GM12878 (cell line): ENCODE results near the gene MRPL2. TPM values are rescaled to one million over a fixed set of nuclear protein-coding genes. Genes with fewer than 3 reads are reported as not detected.

Experiments used
- CEBPB ChIP-seq, 2 experiments: fragments of 150-350 bp in 1 of 2; IDR thresholded peaks; 2 replicates each; pipeline ENCODE4 v1.6.1; 2012 to 2014; ENCODE audit warnings: low read depth in 2 of 2, low read length in 2 of 2, borderline replicate concordance in 1 of 2, inconsistent platforms in 1 of 2
- CEBPZ ChIP-seq: fragments of 150-350 bp; IDR thresholded peaks from 2 replicates; pipeline ENCODE4 v1.6.1; 2016; ENCODE audit warnings: low read depth, low read length
- CTCF ChIP-seq, 3 experiments: IDR thresholded peaks in 2 of 3; conservative IDR thresholded peaks in 1 of 3; 2 replicates each; pipeline ENCODE4 v1.5.1; 2011; ENCODE audit warnings: low read depth in 3 of 3, low read length in 3 of 3, mild to moderate bottlenecking in 3 of 3, control low read depth in 2 of 3, moderate library complexity in 2 of 3, inconsistent platforms in 1 of 3, mixed read lengths in 1 of 3; ENCODE audit not compliant: control insufficient read depth in 2 of 3, insufficient read depth in 1 of 3; ENCODE audit errors: extremely low read depth in 1 of 3
- E2F4 ChIP-seq: IDR thresholded peaks from 2 replicates; pipeline ENCODE4 v1.6.1; 2012; ENCODE audit warnings: low read depth, low read length, improper control_type of control experiment
- FOS ChIP-seq: IDR thresholded peaks from 3 replicates; pipeline ENCODE4 v1.6.1; 2011; ENCODE audit warnings: borderline replicate concordance; ENCODE audit not compliant: insufficient read length; ENCODE audit errors: extremely low read depth
- HDAC2 ChIP-seq: fragments of 200-600 bp; sonication (generic); IDR thresholded peaks from 2 replicates; pipeline ENCODE4 v1.6.1; 2017
- IRF3 ChIP-seq: fragments of 450-650 bp; IDR thresholded peaks from 2 replicates; pipeline ENCODE4 v1.6.1; 2014; ENCODE audit warnings: mild to moderate bottlenecking
- KDM1A ChIP-seq: fragments of 200-600 bp; sonication (generic); IDR thresholded peaks from 2 replicates; pipeline ENCODE4 v1.6.1; 2016; ENCODE audit warnings: borderline replicate concordance
- MEF2A ChIP-seq: IDR thresholded peaks from 2 replicates; pipeline ENCODE4 v1.6.1; 2011; ENCODE audit warnings: low read depth, mild to moderate bottlenecking, low read length, moderate library complexity; ENCODE audit not compliant: insufficient read depth
- MTA2 ChIP-seq: fragments of 450-650 bp; IDR thresholded peaks from 2 replicates; pipeline ENCODE4 v1.6.1; 2016; ENCODE audit warnings: low read depth, mild to moderate bottlenecking, moderate library complexity
- NFIC ChIP-seq: IDR thresholded peaks from 2 replicates; pipeline ENCODE4 v1.6.1; 2012; ENCODE audit warnings: low read depth, mild to moderate bottlenecking, inconsistent platforms, low read length, moderate library complexity
- RAD21 ChIP-seq: IDR thresholded peaks from 2 replicates; pipeline ENCODE4 v1.6.1; 2011; ENCODE audit warnings: mild to moderate bottlenecking, low read depth, low read length, moderate library complexity; ENCODE audit not compliant: insufficient read depth
- SIN3A ChIP-seq: IDR thresholded peaks from 2 replicates; pipeline ENCODE4 v1.6.1; 2012; ENCODE audit warnings: low read depth, low read length, improper control_type of control experiment
- SPI1 ChIP-seq: IDR thresholded peaks from 2 replicates; pipeline ENCODE4 v1.6.1; 2011; ENCODE audit warnings: low read depth, mild to moderate bottlenecking, low read length, moderate library complexity, borderline replicate concordance; ENCODE audit not compliant: insufficient read depth
- STAT1 ChIP-seq: fragments of 450-650 bp; conservative IDR thresholded peaks from 2 replicates; pipeline ENCODE4 v1.6.1; 2014; ENCODE audit warnings: antibody characterized with exemption, mild to moderate bottlenecking
- TAF1 ChIP-seq: IDR thresholded peaks from 2 replicates; pipeline ENCODE4 v1.6.1; 2011; ENCODE audit warnings: mild to moderate bottlenecking, low read depth, low read length, borderline replicate concordance
- ZBED1 ChIP-seq: IDR thresholded peaks from 2 replicates; pipeline ENCODE4 v1.6.1; 2016; ENCODE audit warnings: borderline replicate concordance
- ZNF592 ChIP-seq: fragments of 450-650 bp; IDR thresholded peaks from 2 replicates; pipeline ENCODE4 v1.6.1; 2017; ENCODE audit warnings: mild to moderate bottlenecking, moderate library complexity
- polyA plus RNA-seq, 11 experiments: library from polyadenylated mRNA; depleted of rRNA in 4 of 11; unstranded in 6 of 11; stranded (reverse) in 5 of 11; fragments of >200 nt; fragmentation: Nextera tagmentation in 4 of 11; fragmentation: Illumina TruSeq in 1 of 11; extraction: Ambion mirVana in 4 of 11; extraction: Trizol in 1 of 11; gene quantifications; 1 replicate in 1 of 11; 2 replicates in 10 of 11; pipeline versions ENCODE4 v1.2.1 to v1.2.3, GENCODE V29; 2011 to 2016; ENCODE audit warnings: inconsistent platforms in 2 of 11, missing spikeins in 2 of 11, low read depth in 1 of 11
- total RNA-seq, 4 experiments: library from RNA; depleted of rRNA in 3 of 4; stranded (reverse); fragments of >200 nt in 3 of 4; fragmentation: Illumina TruSeq in 1 of 4; extraction: Trizol in 1 of 4; gene quantifications; 2 replicates each; pipeline versions ENCODE4 v1.2.1 to v1.2.3, GENCODE V29; 2013 to 2021

Gene MRPL2
- total and polyA plus RNA-seq, 10 of the 15 experiments (the other 5 are each of a cell fraction or from before 2014, with no cell fraction given), result 29.7 to 125 (median 50.2) TPM

GRCh38 chr6:43021270-43022047, 37.8 kb downstream of the MRPL2 start, which contains the start of gene RRP36 (continued):
- TF ChIP-seq MEF2A (no peak), STAT1 (no peak), RAD21 (no peak), CEBPZ (no peak), E2F4 (no peak), SIN3A (no peak), CEBPB (IDR thresholded peaks at IDR 0.05; ENCODE audit: borderline replicate concordance in 1 of 2, low read depth in 2 of 2, low read length in 2 of 2) (no peak), FOS (no peak), ZNF592 (no peak), KDM1A (no peak), HDAC2 (no peak), CTCF (IDR thresholded peaks at IDR 0.05 in 2 of 3, conservative IDR thresholded peaks at IDR 0.05 in 1 of 3; ENCODE audit: control insufficient read depth in 2 of 3, extremely low read depth in 1 of 3, insufficient read depth in 1 of 3, low read depth in 3 of 3, low read length in 3 of 3) (no peak), IRF3 (no peak), TAF1 (peak; percentile 64; the same call in 1 of the 2 replicates), SPI1 (no peak), MTA2 (no peak), NFIC (no peak), ZBED1 (no peak)
